K562 (cell line): ENCODE measurements around the gene DDX41. TPM values are rescaled to one million over a fixed set of nuclear protein-coding genes. Genes with fewer than 3 reads are reported as not detected.

Source experiments
- ATAC-seq: fragments of 200-7000 bp; cut with Tn5 transposase; 3 replicates; pipeline ENCODE4 v1.9.1; 2020; ENCODE audit warnings: moderate library complexity
- BruUV-seq: library from RNA; stranded (reverse); fragments of 400-500 nt; replicated peaks from 2 replicates; lab custom pipeline; 2021; lab: Mats Ljungman, UMichigan
- CTCF ChIA-PET: fragments of 300-600 bp; formaldehyde crosslinking; extraction: SDS; loops from one replicate; lab custom pipeline; 2021; ENCODE audit warnings: low intra/inter-chr PET ratio; lab: Yijun Ruan, JAX
- POLR2A ChIA-PET: fragments of 300-600, 350-650 bp; sonication (Branson Sonifier 250); formaldehyde crosslinking; extraction: SDS; loops from one replicate; lab custom pipeline; 2021; ENCODE audit warnings: antibody characterized with exemption, inconsistent platforms; lab: Yijun Ruan, JAX
- DNase-seq, 4 experiments: peaks; one replicate each; pipeline versions ENCODE4 v3.0.0 to v3.0.0-alpha.2; 2011 to 2018; ENCODE audit warnings: low spot score in 3 of 4, mixed read lengths in 3 of 4; ENCODE audit errors: extremely low read depth in 1 of 4
- FAIRE-seq: peaks from 2 replicates; lab custom pipeline; 2011; peaks lifted over from hg19 to GRCh38; lab: Jason Lieb, UNC
- H2AFZ ChIP-seq: 2 replicates; pipeline ENCODE4 v1.6.0; 2011; ENCODE audit warnings: low read depth, low read length, control low read depth, inconsistent platforms
- H3K27ac ChIP-seq: fragments of 200-600 bp; 3 replicates; pipeline ENCODE4 v1.8.0; 2011; ENCODE audit warnings: low read depth, mild to moderate bottlenecking, control low read depth, inconsistent platforms, low read length, moderate library complexity, mixed read lengths; ENCODE audit errors: extremely low read depth
- H3K27me3 ChIP-seq, 2 experiments: fragments of 300-600 bp in 1 of 2; 2 replicates in 1 of 2; 3 replicates in 1 of 2; pipeline versions ENCODE4 v1.6.0 to v1.8.0; 2011; ENCODE audit warnings: inconsistent platforms in 2 of 2, low read length in 2 of 2, mild to moderate bottlenecking in 1 of 2, mixed read lengths in 1 of 2, moderate library complexity in 1 of 2; ENCODE audit not compliant: control insufficient read depth in 2 of 2, insufficient read depth in 2 of 2
- H3K36me3 ChIP-seq: fragments of 300-600 bp; 3 replicates; pipeline ENCODE4 v1.8.0; 2011; ENCODE audit warnings: mild to moderate bottlenecking, low read length, inconsistent platforms; ENCODE audit not compliant: control insufficient read depth, insufficient read depth
- H3K4me1 ChIP-seq, 2 experiments: fragments of 200-600 bp in 1 of 2; replicated peaks in 1 of 2; 2 replicates in 1 of 2; 3 replicates in 1 of 2; pipeline versions ENCODE4 v1.5.1 to v1.8.0; 2011; ENCODE audit warnings: inconsistent platforms in 2 of 2, low read length in 2 of 2, mild to moderate bottlenecking in 1 of 2, mixed read lengths in 1 of 2, moderate library complexity in 1 of 2; ENCODE audit not compliant: control insufficient read depth in 2 of 2, insufficient read depth in 2 of 2
- H3K4me2 ChIP-seq: 2 replicates; pipeline ENCODE4 v1.6.1; 2011; ENCODE audit warnings: low read length, control low read depth, inconsistent platforms, mixed read lengths; ENCODE audit not compliant: insufficient read depth
- H3K4me3 ChIP-seq: fragments of 200-600 bp; sonication (generic), shearing (Covaris generic); 2 replicates; pipeline ENCODE4 v1.5.1; 2016; ENCODE audit warnings: control low read depth, inconsistent platforms
- H3K79me2 ChIP-seq: fragments of 200-600 bp; 3 replicates; pipeline ENCODE4 v1.8.0; 2011; ENCODE audit warnings: low read length, inconsistent platforms; ENCODE audit not compliant: control insufficient read depth, insufficient read depth
- H3K9ac ChIP-seq, 2 experiments: 2 replicates each; pipeline versions ENCODE4 v1.6.0 to v1.6.1; 2011; ENCODE audit warnings: low read depth in 2 of 2, low read length in 2 of 2, control low read depth in 1 of 2, inconsistent platforms in 1 of 2, mild to moderate bottlenecking in 1 of 2, mixed read lengths in 1 of 2; ENCODE audit not compliant: insufficient read depth in 1 of 2
- H3K9me1 ChIP-seq: one replicate; pipeline ENCODE4 v1.6.0; 2011; ENCODE audit warnings: inconsistent platforms, mild to moderate bottlenecking, low read length, moderate library complexity; ENCODE audit not compliant: control insufficient read depth, insufficient read depth
- H3K9me3 ChIP-seq: replicated peaks from 2 replicates; pipeline ENCODE4 v1.5.1; 2011; ENCODE audit warnings: low read depth, low read length, inconsistent platforms; ENCODE audit not compliant: control insufficient read depth, insufficient read depth
- H4K20me1 ChIP-seq: replicated peaks from 2 replicates; pipeline ENCODE4 v1.6.1; 2011; ENCODE audit warnings: low read length, inconsistent platforms, mixed read lengths; ENCODE audit not compliant: control insufficient read depth, insufficient read depth
- FOXM1 ChIP-seq, 2 experiments: fragments of 450-650 bp in 1 of 2; sonication (generic) in 1 of 2; formaldehyde crosslinking in 1 of 2; IDR thresholded peaks; 2 replicates each; pipeline versions ENCODE4 v1.6.1 to v1.9.0; 2017 to 2022; ENCODE audit warnings: low read depth in 2 of 2, mild to moderate bottlenecking in 2 of 2, missing genetic modification reagents in 1 of 2, moderate library complexity in 1 of 2
- GTF2A2 ChIP-seq: IDR thresholded peaks from 2 replicates; pipeline ENCODE4 v1.6.1; 2016; ENCODE audit warnings: mild to moderate bottlenecking, missing genetic modification characterization, missing compliant biosample characterization
- GTF2F1 ChIP-seq: IDR thresholded peaks from 2 replicates; pipeline ENCODE4 v1.6.1; 2011; ENCODE audit warnings: low read depth, low read length, improper control_type of control experiment
- HDAC2 ChIP-seq: fragments of 450-650 bp; IDR thresholded peaks from 2 replicates; pipeline ENCODE4 v1.6.1; 2016; ENCODE audit warnings: mild to moderate bottlenecking
- MAFF ChIP-seq: IDR thresholded peaks from 2 replicates; pipeline ENCODE4 v1.6.1; 2012; ENCODE audit warnings: low read length, improper control_type of control experiment
- NR4A1 ChIP-seq, 2 experiments: fragments of 250-450 bp in 1 of 2; fragments of 450-650 bp in 1 of 2; sonication (Bioruptor Pico) in 1 of 2; IDR thresholded peaks; 2 replicates each; pipeline versions ENCODE4 v1.4.0 to v1.6.1; 2016 to 2020; ENCODE audit warnings: mild to moderate bottlenecking in 2 of 2, missing compliant biosample characterization in 1 of 2, missing genetic modification characterization in 1 of 2, moderate library complexity in 1 of 2
- PHF21A ChIP-seq: fragments of 450-650 bp; IDR thresholded peaks from 2 replicates; pipeline ENCODE4 v1.6.1; 2017; ENCODE audit warnings: low read depth, borderline replicate concordance
- SRSF7 ChIP-seq: fragments of 200-400 bp; formaldehyde crosslinking; optimal IDR thresholded peaks from 2 replicates; pipeline ENCODE3; 2017; ENCODE audit warnings: mild to moderate bottlenecking, low read depth, low read length
- ZBTB43 ChIP-seq: sonication (generic); formaldehyde crosslinking; IDR thresholded peaks from 2 replicates; pipeline ENCODE4 v1.8.0; 2023; ENCODE audit warnings: mild to moderate bottlenecking, missing genetic modification reagents
- ZFP36 ChIP-seq: fragments of 150-350 bp; IDR thresholded peaks from 2 replicates; pipeline ENCODE4 v1.6.1; 2018; ENCODE audit warnings: low read length, low read depth; ENCODE audit not compliant: partially characterized antibody
- ZNF174 ChIP-seq: fragments of 250-450 bp; sonication (Bioruptor Pico); IDR thresholded peaks from 2 replicates; pipeline ENCODE4 v1.4.0; 2020; ENCODE audit warnings: mild to moderate bottlenecking
- ZNF274 ChIP-seq: IDR thresholded peaks from 2 replicates; pipeline ENCODE4 v1.6.1; 2011; ENCODE audit warnings: low read depth, mild to moderate bottlenecking, low read length, moderate library complexity, borderline replicate concordance
- ZSCAN29 ChIP-seq: fragments of 450-650 bp; IDR thresholded peaks from 2 replicates; pipeline ENCODE4 v1.6.1; 2017
- WGBS: fragments of 100-300 bp; shearing (Covaris generic); methylation state at CpG from one replicate; pipeline ENCODE4 v1.1.6; 2016; ENCODE audit warnings: low coverage, mixed read lengths; ENCODE audit not compliant: insufficient coverage; ENCODE audit errors: missing lambda C conversion rate; 5-methylcytosine and 5-hydroxymethylcytosine counted together
- in situ Hi-C: fragments of 300-500 bp; cut with MboI; formaldehyde crosslinking; loops from 4 replicates; pipeline ENCODE4 v1.15.0; 2018; ENCODE audit warnings: inconsistent platforms, mixed read lengths
- intact Hi-C: fragments of 100-400 bp; cut with micrococcal nuclease; formaldehyde crosslinking; loops from 2 replicates; pipeline ENCODE4 v1.14.2; 2022
- polyA plus RNA-seq, 8 experiments: library from polyadenylated mRNA; depleted of rRNA in 4 of 8; stranded (reverse) in 5 of 8; unstranded in 3 of 8; fragments of >200 nt; fragmentation: Nextera tagmentation in 2 of 8; fragmentation: Illumina TruSeq in 1 of 8; extraction: Ambion mirVana in 2 of 8; extraction: Trizol in 1 of 8; gene quantifications; 2 replicates each; pipeline versions ENCODE4 v1.2.1 to v1.2.3, GENCODE V29; 2011 to 2014; ENCODE audit warnings: inconsistent platforms in 1 of 8, missing spikeins in 1 of 8
- total RNA-seq, 7 experiments: library from RNA; depleted of rRNA in 6 of 7; stranded (reverse); fragments of >200 nt in 6 of 7; fragmentation: Illumina TruSeq in 2 of 7; extraction: Trizol in 2 of 7; gene quantifications; 2 replicates each; pipeline versions ENCODE4 v1.2.1 to v1.2.3, GENCODE V29; 2011 to 2021; ENCODE audit warnings: low replicate concordance in 1 of 7
- TF ChIP-seq, protein P1 (sequence below), 3 experiments: fragments of 200-800 bp in 1 of 3; sonication (Bioruptor generic) in 1 of 3; sonication (generic) in 1 of 3; formaldehyde crosslinking in 1 of 3; IDR thresholded peaks; 2 replicates each; pipeline versions ENCODE4 v1.6.1 to v1.8.0; 2016 to 2022; ENCODE audit warnings: mild to moderate bottlenecking in 2 of 3, missing compliant biosample characterization in 2 of 3, missing genetic modification characterization in 2 of 3, missing genetic modification reagents in 1 of 3

Gene DDX41
- total and polyA plus RNA-seq, 9 of the 15 experiments (the other 6 are each of a cell fraction or from before 2014, with no cell fraction given), result 38.2 to 284 (median 116) TPM

GRCh38 chr5:177526791-177527190 lies 10.0 kb upstream of the DDX41 start (continued):
- TF ChIP-seq, protein P1, sequence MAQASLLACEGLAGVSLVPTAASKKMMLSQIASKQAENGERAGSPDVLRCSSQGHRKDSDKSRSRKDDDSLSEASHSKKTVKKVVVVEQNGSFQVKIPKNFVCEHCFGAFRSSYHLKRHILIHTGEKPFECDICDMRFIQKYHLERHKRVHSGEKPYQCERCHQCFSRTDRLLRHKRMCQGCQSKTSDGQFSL (CRISPR knock-in tag; IDR thresholded peaks at IDR 0.05), result no peak
- TF ChIP-seq, protein P1 (tag; IDR thresholded peaks at IDR 0.05), result no peak

DNA sequence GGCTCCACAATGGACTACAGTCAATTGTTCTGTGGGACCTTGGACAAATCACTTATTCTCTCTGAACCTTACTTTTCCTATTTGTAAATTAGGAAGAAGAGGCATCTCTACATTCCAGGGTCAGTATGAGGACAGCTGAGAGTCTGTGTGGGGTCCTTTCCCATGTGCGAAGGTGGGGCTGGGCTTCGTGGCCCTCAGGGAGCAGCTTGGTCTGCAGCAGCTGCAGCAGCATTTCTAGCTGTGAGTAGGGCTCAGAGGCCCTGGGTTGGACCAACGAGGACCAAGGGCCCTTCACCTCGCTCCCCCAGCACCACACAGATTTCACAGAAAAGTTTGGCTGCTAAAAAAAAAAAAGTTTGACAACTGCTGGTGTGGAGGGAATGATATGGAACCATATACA lies 9.4 kb upstream of the DDX41 start:
- POLR2A ChIA-PET, result interaction anchor here (0.7 to 2.0 kb wide), 2 partner anchors 12 to 19 kb away, joined by 3 to 5 read pairs; no protein-coding TSS in a partner anchor
- H3K27ac ChIP-seq, result no peak overlapping the region
- no TSS peak for BruUV-seq
- H2AFZ ChIP-seq, result no peak overlapping the region
- CTCF ChIA-PET, result interaction anchor here (0.6 to 0.7 kb wide), 2 partner anchors 11 to 36 kb away, joined by 3 read pairs; no protein-coding TSS in a partner anchor
- no peaks in the 10 kb centered on the region for H3K9me3 ChIP-seq
- in situ Hi-C loops, result no loop called here
- no peak for ATAC-seq
- peak overlapping the region in 1 of 2 experiments; percentile 46; a peak in 1 of 4 replicates for H3K9ac ChIP-seq
- no peak for DNase-seq
- H3K27me3 ChIP-seq, result no peaks in the 10 kb centered on the region
- peaks cover 17% of the 10 kb centered on the region for H4K20me1 ChIP-seq
- 91% methylated on average over 4 of the region's 4 CpGs for WGBS
- peaks cover 3% of the 10 kb centered on the region for H3K9me1 ChIP-seq
- peaks cover 87% of the 10 kb centered on the region for H3K36me3 ChIP-seq
- H3K4me2 ChIP-seq, result no peak overlapping the region
- TF ChIP-seq HDAC2, result no peak
- no peak for TF ChIP-seq PHF21A
- no peak for TF ChIP-seq ZBTB43 (CRISPR knock-in tag)
- no peak for TF ChIP-seq SRSF7
- no peak for TF ChIP-seq MAFF
- TF ChIP-seq NR4A1 (CRISPR knock-in tag; IDR thresholded peaks at IDR 0.05), result no peak
- no peak for TF ChIP-seq NR4A1 (tag; IDR thresholded peaks at IDR 0.05)
- TF ChIP-seq GTF2F1, result no peak
- no peak for TF ChIP-seq ZFP36
- TF ChIP-seq FOXM1 (IDR thresholded peaks at IDR 0.05; ENCODE audit: low read depth), result no peak
- no peak for TF ChIP-seq FOXM1 (CRISPR knock-in tag; IDR thresholded peaks at IDR 0.05; ENCODE audit: low read depth)
- TF ChIP-seq ZSCAN29, result no peak
- TF ChIP-seq GTF2A2, result no peak
- no peak for TF ChIP-seq ZNF174 (CRISPR knock-in tag)
- TF ChIP-seq ZNF274, result no peak
- TF ChIP-seq, all 486 proteins: peak for 0
- H3K4me1 ChIP-seq, result peaks cover 24 to 43% of the 10 kb centered on the region in 2 experiments
- no peak for FAIRE-seq
- H3K4me3 ChIP-seq, result no peak overlapping the region
- H3K79me2 ChIP-seq, result no peaks in the 10 kb centered on the region
- intact Hi-C loops, result no loop called here
